Left lung (tissue), 10 donors: ENCODE measurements around the gene NUP210L. TPM values are rescaled to one million over a fixed set of nuclear protein-coding genes. Genes with fewer than 3 reads are reported as not detected.
"Not testable (repeated sequence)": the region's sequence is repeated elsewhere in the genome, so short reads cannot be mapped to it uniquely, and the experiment has no call there.

Experiments used
- ATAC-seq: fragments of 200-7000 bp; cut with Tn5 transposase; one replicate; pipeline ENCODE4 v1.9.1; 2020; ENCODE audit warnings: moderate library complexity
- DNase-seq, 4 donors: peaks; one replicate each; pipeline ENCODE4 v3.0.0-alpha.2; 2013 to 2020
- H3K27ac ChIP-seq, 2 donors: fragments of 200-600 bp; sonication (generic) in 1 of 2; one replicate each; pipeline versions ENCODE4 v1.5.0 to v1.8.0; 2020 to 2021
- H3K27me3 ChIP-seq, 2 donors: fragments of 200-600 bp; sonication (generic) in 1 of 2; one replicate each; pipeline versions ENCODE4 v1.5.0 to v1.8.0; 2020 to 2021
- H3K36me3 ChIP-seq, 2 donors: fragments of 200-600 bp; sonication (generic) in 1 of 2; one replicate each; pipeline versions ENCODE4 v1.5.0 to v1.8.0; 2020 to 2021
- H3K4me1 ChIP-seq, 2 donors: fragments of 200-600 bp; one replicate each; pipeline ENCODE4 v1.8.0; 2021
- H3K4me3 ChIP-seq, 2 donors: fragments of 200-600 bp; sonication (generic) in 1 of 2; one replicate each; pipeline versions ENCODE4 v1.5.0 to v1.8.0; 2020 to 2021; ENCODE audit warnings: mild to moderate bottlenecking in 1 of 2
- H3K9me3 ChIP-seq, 2 donors: fragments of 200-600 bp; sonication (generic) in 1 of 2; one replicate each; pipeline versions ENCODE4 v1.5.0 to v1.8.0; 2020 to 2021
- CTCF ChIP-seq, 2 donors: fragments of 200-600 bp; sonication (generic) in 1 of 2; IDR thresholded peaks; one replicate each; pipeline versions ENCODE4 v1.5.0 to v1.8.0; 2021; ENCODE audit warnings: antibody characterized with exemption in 2 of 2
- intact Hi-C, 2 donors: fragments of 100-400 bp; cut with DNase I; formaldehyde crosslinking; loops; one replicate each; pipeline versions ENCODE4 v1.11.2 to v1.14.2; 2022
- polyA plus RNA-seq, 6 donors: library from polyadenylated mRNA; unstranded; fragments of 120-200 nt; gene quantifications; one replicate each; pipeline ENCODE4 v1.2.1, GENCODE V29; 2013; ENCODE audit not compliant: insufficient read length in 6 of 6
- total RNA-seq, 2 donors: library from RNA; stranded (reverse); fragmentation: NEBNext Ultra II Directional; extraction: Animal tissue kit (Norgen Biotek cat#: 25700); gene quantifications; one replicate each; pipeline ENCODE4 v1.2.1, GENCODE V29; 2021
- donor health status: DM: no; HTN: yes; CAD: no.
- donor health status: DM: no; HTN: no; CAD: no.

Gene NUP210L
- total and polyA plus RNA-seq, 8 donors = 0.09 to 0.27 (median 0.18) TPM

- no peaks in the 10 kb centered on the region for H3K36me3 ChIP-seq
- H3K27me3 ChIP-seq = no peaks in the 10 kb centered on the region
- peak; percentile 31 for ATAC-seq
- no peak overlapping the region for H3K4me3 ChIP-seq
- H3K4me1 ChIP-seq = peaks cover 0 to 4% of the 10 kb centered on the region in 2 donors
- H3K27ac ChIP-seq = no peak overlapping the region
- H3K9me3 ChIP-seq = no peaks in the 10 kb centered on the region
- no peak for TF ChIP-seq CTCF (IDR thresholded peaks at IDR 0.05)
- intact Hi-C loops = no loop called here
- no peak for DNase-seq
Observed at GRCh38 chr1:154129391-154129970, 25.4 kb downstream of the NUP210L start.

GRCh38 chr1:154123205-154123604 lies 31.7 kb downstream of the NUP210L start:
- not testable (repeated sequence) for ATAC-seq, H3K9me3 ChIP-seq

GRCh38 chr1:154117642-154118041 lies 37.2 kb downstream of the NUP210L start:
- no peak overlapping the region for H3K27ac ChIP-seq
- no peaks in the 10 kb centered on the region for H3K36me3 ChIP-seq
- H3K4me3 ChIP-seq = no peak overlapping the region
- H3K4me1 ChIP-seq = no peaks in the 10 kb centered on the region
- ATAC-seq (no peak), DNase-seq (no peak)
- no peaks in the 10 kb centered on the region for H3K9me3 ChIP-seq
- no peak for TF ChIP-seq CTCF (IDR thresholded peaks at IDR 0.05)
- intact Hi-C loops = no loop called here
- no peaks in the 10 kb centered on the region for H3K27me3 ChIP-seq

More at GRCh38 chr1:154123205-154123604, 31.7 kb downstream of the NUP210L start:
- H3K27me3 ChIP-seq, H3K4me3 ChIP-seq, H3K36me3 ChIP-seq, intact Hi-C loops, DNase-seq, H3K4me1 ChIP-seq, H3K27ac ChIP-seq: not testable (repeated sequence)

GRCh38 chr1:154115180-154115579 lies 39.7 kb downstream of the NUP210L start:
- ATAC-seq = peak; percentile 33
- TF ChIP-seq CTCF (IDR thresholded peaks at IDR 0.05) = no peak
- Histone ChIP-seq H3K4me3 (no peak overlapping the region), H3K36me3 (no peaks in the 10 kb centered on the region), H3K27ac (no peak overlapping the region), H3K4me1 (no peaks in the 10 kb centered on the region), H3K9me3 (no peaks in the 10 kb centered on the region), H3K27me3 (no peaks in the 10 kb centered on the region)
- intact Hi-C loops = no loop called here
- peak in 1 of 4 donors; percentile 3 for DNase-seq

- no peak overlapping the region for H3K27ac ChIP-seq
- DNase-seq = no peak
- intact Hi-C loops = no loop called here
- ATAC-seq = peak; percentile 38
- H3K4me3 ChIP-seq = no peak overlapping the region
- H3K27me3 ChIP-seq = no peaks in the 10 kb centered on the region
- no peaks in the 10 kb centered on the region for H3K9me3 ChIP-seq
- no peak for TF ChIP-seq CTCF (IDR thresholded peaks at IDR 0.05)
- H3K36me3 ChIP-seq = no peaks in the 10 kb centered on the region
- H3K4me1 ChIP-seq = no peaks in the 10 kb centered on the region
Observed at GRCh38 chr1:154104433-154105082, 50.3 kb downstream of the NUP210L start.

- intact Hi-C loops, DNase-seq, H3K4me3 ChIP-seq, H3K4me1 ChIP-seq, ATAC-seq, H3K9me3 ChIP-seq, H3K27me3 ChIP-seq, H3K36me3 ChIP-seq, H3K27ac ChIP-seq: not testable (repeated sequence)
Observed at GRCh38 chr1:154100141-154100540, 54.7 kb downstream of the NUP210L start.
